ENCODE results near the gene FGF7.

DNA sequence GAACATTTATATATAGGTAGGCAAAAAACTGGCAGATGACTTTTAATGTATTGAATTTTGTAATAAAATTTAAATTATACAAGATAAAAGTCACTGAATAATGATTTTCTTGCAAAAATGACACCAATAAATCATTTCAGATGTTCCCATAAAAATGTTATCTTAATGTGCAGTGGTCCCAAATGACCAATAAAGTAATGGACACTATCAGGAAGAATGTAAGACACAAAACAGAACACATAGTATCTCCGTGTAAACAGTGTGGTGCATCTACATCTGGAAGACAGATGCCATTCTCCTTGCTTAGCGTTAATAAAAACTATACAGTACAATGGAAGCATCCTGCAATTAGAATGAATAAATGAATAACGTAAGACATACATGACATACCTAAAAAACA, 41.5 kb downstream of the FGF7 start:
- TF ChIP-seq POLR2AphosphoS5 (IDR thresholded peaks at IDR 0.05; ENCODE audit: low read depth) = no peak
- no peak for TF ChIP-seq JUNB (IDR thresholded peaks at IDR 0.05; ENCODE audit: unreplicated experiment)
- TF ChIP-seq EZH2 (IDR thresholded peaks at IDR 0.05; ENCODE audit: low read depth, unreplicated experiment) = no peak
- TF ChIP-seq CTCF (conservative IDR thresholded peaks at IDR 0.05; ENCODE audit: low read depth in 2 of 2) = no peak
- no peak for TF ChIP-seq EZH2phosphoT487 (IDR thresholded peaks at IDR 0.05; ENCODE audit: unreplicated experiment)
- TF ChIP-seq, protein P1, sequence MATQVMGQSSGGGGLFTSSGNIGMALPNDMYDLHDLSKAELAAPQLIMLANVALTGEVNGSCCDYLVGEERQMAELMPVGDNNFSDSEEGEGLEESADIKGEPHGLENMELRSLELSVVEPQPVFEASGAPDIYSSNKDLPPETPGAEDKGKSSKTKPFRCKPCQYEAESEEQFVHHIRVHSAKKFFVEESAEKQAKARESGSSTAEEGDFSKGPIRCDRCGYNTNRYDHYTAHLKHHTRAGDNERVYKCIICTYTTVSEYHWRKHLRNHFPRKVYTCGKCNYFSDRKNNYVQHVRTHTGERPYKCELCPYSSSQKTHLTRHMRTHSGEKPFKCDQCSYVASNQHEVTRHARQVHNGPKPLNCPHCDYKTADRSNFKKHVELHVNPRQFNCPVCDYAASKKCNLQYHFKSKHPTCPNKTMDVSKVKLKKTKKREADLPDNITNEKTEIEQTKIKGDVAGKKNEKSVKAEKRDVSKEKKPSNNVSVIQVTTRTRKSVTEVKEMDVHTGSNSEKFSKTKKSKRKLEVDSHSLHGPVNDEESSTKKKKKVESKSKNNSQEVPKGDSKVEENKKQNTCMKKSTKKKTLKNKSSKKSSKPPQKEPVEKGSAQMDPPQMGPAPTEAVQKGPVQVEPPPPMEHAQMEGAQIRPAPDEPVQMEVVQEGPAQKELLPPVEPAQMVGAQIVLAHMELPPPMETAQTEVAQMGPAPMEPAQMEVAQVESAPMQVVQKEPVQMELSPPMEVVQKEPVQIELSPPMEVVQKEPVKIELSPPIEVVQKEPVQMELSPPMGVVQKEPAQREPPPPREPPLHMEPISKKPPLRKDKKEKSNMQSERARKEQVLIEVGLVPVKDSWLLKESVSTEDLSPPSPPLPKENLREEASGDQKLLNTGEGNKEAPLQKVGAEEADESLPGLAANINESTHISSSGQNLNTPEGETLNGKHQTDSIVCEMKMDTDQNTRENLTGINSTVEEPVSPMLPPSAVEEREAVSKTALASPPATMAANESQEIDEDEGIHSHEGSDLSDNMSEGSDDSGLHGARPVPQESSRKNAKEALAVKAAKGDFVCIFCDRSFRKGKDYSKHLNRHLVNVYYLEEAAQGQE (IDR thresholded peaks at IDR 0.05; ENCODE audit: unreplicated experiment) = no peak
- TF ChIP-seq CREB1 (CRISPR knock-in tag; IDR thresholded peaks at IDR 0.05; ENCODE audit: low read depth) = no peak
- no peak for TF ChIP-seq STAT1 (IDR thresholded peaks at IDR 0.05; ENCODE audit: unreplicated experiment)
- TF ChIP-seq ZNF331 (CRISPR knock-in tag; IDR thresholded peaks at IDR 0.05; ENCODE audit: low read depth) = no peak
- TF ChIP-seq, protein P2, sequence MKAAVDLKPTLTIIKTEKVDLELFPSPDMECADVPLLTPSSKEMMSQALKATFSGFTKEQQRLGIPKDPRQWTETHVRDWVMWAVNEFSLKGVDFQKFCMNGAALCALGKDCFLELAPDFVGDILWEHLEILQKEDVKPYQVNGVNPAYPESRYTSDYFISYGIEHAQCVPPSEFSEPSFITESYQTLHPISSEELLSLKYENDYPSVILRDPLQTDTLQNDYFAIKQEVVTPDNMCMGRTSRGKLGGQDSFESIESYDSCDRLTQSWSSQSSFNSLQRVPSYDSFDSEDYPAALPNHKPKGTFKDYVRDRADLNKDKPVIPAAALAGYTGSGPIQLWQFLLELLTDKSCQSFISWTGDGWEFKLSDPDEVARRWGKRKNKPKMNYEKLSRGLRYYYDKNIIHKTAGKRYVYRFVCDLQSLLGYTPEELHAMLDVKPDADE (IDR thresholded peaks at IDR 0.05) = no peak
- TF ChIP-seq NANOG (IDR thresholded peaks at IDR 0.05; ENCODE audit: borderline replicate concordance) = no peak
- no peak for TF ChIP-seq ZNF114 (CRISPR knock-in tag; IDR thresholded peaks at IDR 0.05)
- TF ChIP-seq ZNF462 (CRISPR knock-in tag; IDR thresholded peaks at IDR 0.05) = no peak
